Gastroesophageal sphincter (tissue), 4 donors: ENCODE results near the gene CCDC107. TPM values are rescaled to one million over a fixed set of nuclear protein-coding genes. Genes with fewer than 3 reads are reported as not detected.
A peak's percentile ranks its signal among the peaks of the same experiment; 100 is the strongest.

Experiments used
- ATAC-seq: fragments of 150-250 bp; one replicate; pipeline ENCODE4 v1.9.1; 2016; ENCODE audit warnings: mild to moderate bottlenecking, moderate library complexity
- H3K27ac ChIP-seq, 4 donors: fragments of 200-600 bp; sonication (generic) in 3 of 4; 1 replicate in 3 of 4; 2 replicates in 1 of 4; pipeline ENCODE4 v1.5.1; 2016 to 2019
- H3K27me3 ChIP-seq: fragments of 200-600 bp; sonication (generic); one replicate; pipeline ENCODE4 v1.5.1; 2019
- H3K36me3 ChIP-seq, 2 donors: fragments of 200-600 bp; sonication (generic); one replicate each; pipeline ENCODE4 v1.5.1; 2019; ENCODE audit warnings: control low read depth in 1 of 2
- H3K4me1 ChIP-seq, 3 donors: fragments of 200-600 bp; sonication (generic); 1 replicate in 2 of 3; 2 replicates in 1 of 3; pipeline ENCODE4 v1.5.1; 2016 to 2019; ENCODE audit warnings: control low read depth in 2 of 3
- H3K4me3 ChIP-seq, 2 donors: fragments of 200-600 bp; sonication (generic); one replicate each; pipeline ENCODE4 v1.5.1; 2019; ENCODE audit warnings: mild to moderate bottlenecking in 1 of 2, moderate library complexity in 1 of 2
- H3K9me3 ChIP-seq, 3 donors: fragments of 200-600 bp; sonication (generic); one replicate each; pipeline ENCODE4 v1.5.1; 2017 to 2019; ENCODE audit warnings: control low read depth in 2 of 3
- CTCF ChIP-seq, 4 experiments: fragments of 200-600 bp in 2 of 4; fragments of 450-650 bp in 2 of 4; sonication (generic) in 1 of 4; IDR thresholded peaks; one replicate each; pipeline ENCODE4 v1.5.1; 2017 to 2019; ENCODE audit warnings: antibody characterized with exemption in 4 of 4, mild to moderate bottlenecking in 2 of 4, moderate library complexity in 2 of 4
- EP300 ChIP-seq: sonication (generic); formaldehyde crosslinking; IDR thresholded peaks from one replicate; pipeline ENCODE4 v1.6.1; 2017; ENCODE audit warnings: antibody characterized with exemption, mild to moderate bottlenecking
- POLR2A ChIP-seq, 2 donors: fragments of 450-650 bp; IDR thresholded peaks; one replicate each; pipeline ENCODE4 v1.6.1; 2017; ENCODE audit warnings: antibody characterized with exemption in 2 of 2, mild to moderate bottlenecking in 2 of 2, moderate library complexity in 1 of 2
- POLR2AphosphoS5 ChIP-seq: sonication (generic); formaldehyde crosslinking; IDR thresholded peaks from one replicate; pipeline ENCODE4 v1.6.1; 2017; ENCODE audit warnings: antibody characterized with exemption
- WGBS, 2 donors: methylation state at CpG; one replicate each; pipeline ENCODE4 v1.1.5; 2018; ENCODE audit warnings: low coverage in 1 of 2; 5-methylcytosine and 5-hydroxymethylcytosine counted together
- total RNA-seq, 4 donors: library from RNA; depleted of rRNA; stranded (reverse); fragments of >200 nt; gene quantifications; one replicate each; pipeline ENCODE4 v1.1.0, GENCODE V29; 2016

The CCDC107 gene
- total RNA-seq, 4 donors from 2014 or later, result 61.9 to 94.2 (median 87.0) TPM

DNA sequence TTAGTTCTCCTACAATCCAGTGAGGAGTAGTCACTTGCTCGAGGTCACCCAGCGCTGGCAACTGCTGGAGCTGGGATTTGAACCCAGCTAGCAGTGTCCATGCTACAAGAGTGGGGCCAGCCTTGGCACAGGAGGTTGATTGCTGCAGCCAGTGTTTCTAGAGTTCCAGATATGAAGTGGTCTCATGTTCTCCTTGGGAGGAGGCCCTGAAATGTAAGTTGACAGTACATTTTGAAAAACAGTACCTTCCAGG, 802 bp downstream of the CCDC107 start:
- Histone ChIP-seq H3K27ac (peak overlapping the region; percentile 94 to 100 (median 100)), H3K4me1 (peaks cover 0 to 64% (median 8%) of the 10 kb centered on the region in 3 donors), H3K4me3 (peak overlapping the region; percentile 70 to 97), H3K36me3 (peaks cover 0 to 11% of the 10 kb centered on the region in 2 donors), H3K27me3 (no peaks in the 10 kb centered on the region), H3K9me3 (no peaks in the 10 kb centered on the region)
- TF ChIP-seq POLR2AphosphoS5 (no peak), POLR2A (IDR thresholded peaks at IDR 0.05) (no peak), CTCF (IDR thresholded peaks at IDR 0.05) (no peak), EP300 (no peak)
- ATAC-seq, result no peak
- WGBS, 2 donors, result 0 to 8% methylated on average over 2 of the region's 2 CpGs

DNA sequence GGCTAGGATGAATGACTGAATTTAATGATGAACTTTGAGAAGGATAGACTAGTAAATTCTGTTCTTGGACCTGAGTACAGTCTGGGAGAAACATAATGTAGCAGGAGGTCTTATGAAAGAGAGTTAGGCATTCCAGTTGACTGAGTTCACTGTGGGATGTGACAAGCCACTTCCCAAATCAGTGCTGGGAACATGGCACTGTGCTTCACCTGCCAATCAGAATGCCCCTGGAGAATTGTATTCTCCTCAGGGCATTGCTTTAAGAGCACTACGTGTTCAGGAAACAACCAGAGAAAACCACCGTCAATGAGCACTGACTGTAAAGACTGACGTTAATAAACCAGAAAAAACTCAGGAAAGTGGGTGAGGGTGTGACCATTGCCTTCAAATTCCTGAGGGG, 1.2 kb downstream of the CCDC107 start:
- Histone ChIP-seq H3K27ac (peak overlapping the region; percentile 94 to 100 (median 100)), H3K27me3 (no peaks in the 10 kb centered on the region), H3K9me3 (no peaks in the 10 kb centered on the region), H3K4me3 (peak overlapping the region; percentile 70 to 97), H3K36me3 (peaks cover 0 to 11% of the 10 kb centered on the region in 2 donors), H3K4me1 (peaks cover 0 to 69% (median 8%) of the 10 kb centered on the region in 3 donors)
- TF ChIP-seq POLR2AphosphoS5, result peak; percentile 93
- TF ChIP-seq EP300, result peak; percentile 64
- TF ChIP-seq POLR2A (IDR thresholded peaks at IDR 0.05), result peak; percentile 25 to 41
- no peak for TF ChIP-seq CTCF (IDR thresholded peaks at IDR 0.05)
- WGBS, 2 donors, result 14 to 35% methylated on average over 3 of the region's 3 CpGs
- ATAC-seq, result peak; percentile 14

DNA sequence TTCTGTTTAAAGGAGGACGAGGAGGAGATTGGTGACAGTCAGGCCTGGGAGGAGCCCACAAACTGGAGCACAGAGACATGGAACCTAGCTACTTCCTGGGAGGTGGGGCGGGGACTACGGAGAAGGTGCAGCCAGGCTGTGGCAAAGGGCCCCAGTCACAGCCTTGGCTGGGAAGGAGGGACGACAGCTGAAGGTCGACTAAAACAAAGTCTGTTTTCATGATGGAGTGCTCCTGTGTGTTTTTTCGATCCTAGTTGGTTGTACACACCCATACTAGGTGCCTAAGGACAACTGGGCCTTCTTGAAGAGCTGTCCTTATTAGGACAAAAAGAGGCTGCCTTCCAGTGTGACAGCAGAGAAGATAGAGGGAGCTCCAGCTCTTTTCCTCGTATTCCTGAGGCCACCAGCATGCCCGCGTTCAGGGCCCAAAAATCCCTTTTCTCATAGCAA, 2.9 kb downstream of the CCDC107 start:
- Histone ChIP-seq H3K36me3 (peaks cover 0 to 11% of the 10 kb centered on the region in 2 donors), H3K9me3 (no peaks in the 10 kb centered on the region), H3K27ac (peak overlapping the region; percentile 94 to 100 (median 100)), H3K27me3 (no peaks in the 10 kb centered on the region), H3K4me3 (peak overlapping the region in 1 of 2 donors; percentile 97), H3K4me1 (peaks cover 0 to 85% (median 17%) of the 10 kb centered on the region in 3 donors)
- ATAC-seq, result peak; percentile 3
- 2 to 37% methylated on average over 7 to 8 of the region's 9 CpGs for WGBS, 2 donors
- TF ChIP-seq CTCF (IDR thresholded peaks at IDR 0.05) (peak in 3 of 4 experiments; percentile 48 to 74 (median 62)), EP300 (no peak), POLR2AphosphoS5 (peak; percentile 74), POLR2A (IDR thresholded peaks at IDR 0.05) (peak; percentile 46 to 62)

GRCh38 chr9:35661756-35662350, 3.8 kb downstream of the CCDC107 start:
- 8 to 29% methylated on average over 1 of the region's 3 CpGs for WGBS, 2 donors
- peak overlapping the region; percentile 94 to 100 (median 100) for H3K27ac ChIP-seq
- H3K27me3 ChIP-seq, result no peaks in the 10 kb centered on the region
- peaks cover 0 to 11% of the 10 kb centered on the region in 2 donors for H3K36me3 ChIP-seq
- TF ChIP-seq CTCF (IDR thresholded peaks at IDR 0.05) (no peak), EP300 (no peak), POLR2A (IDR thresholded peaks at IDR 0.05) (no peak), POLR2AphosphoS5 (peak; percentile 29)
- peaks cover 0 to 84% (median 17%) of the 10 kb centered on the region in 3 donors for H3K4me1 ChIP-seq
- H3K4me3 ChIP-seq, result no peak overlapping the region
- H3K9me3 ChIP-seq, result no peaks in the 10 kb centered on the region
- no peak for ATAC-seq

DNA sequence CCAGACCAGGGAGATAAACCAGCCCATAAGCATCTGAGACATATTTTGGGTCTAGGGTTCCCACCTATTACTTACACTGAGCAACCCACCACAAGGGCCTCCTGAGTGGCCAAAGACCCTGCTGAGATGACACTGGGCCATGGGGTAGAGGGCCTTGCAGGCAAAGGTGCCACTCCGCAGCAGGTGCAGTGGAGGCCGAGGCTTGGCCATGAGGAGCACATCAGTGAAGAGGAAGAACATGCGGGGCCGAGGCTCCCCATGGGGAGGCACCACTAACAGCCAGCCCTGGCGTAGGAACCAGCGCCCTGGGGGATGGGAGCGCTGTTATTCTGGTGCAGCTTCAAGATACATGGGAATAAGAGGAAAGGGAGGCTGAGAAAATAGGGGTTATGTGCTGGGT, 4.3 kb downstream of the CCDC107 start:
- no peak for ATAC-seq
- H3K9me3 ChIP-seq, result no peaks in the 10 kb centered on the region
- peaks cover 0 to 78% (median 17%) of the 10 kb centered on the region in 3 donors for H3K4me1 ChIP-seq
- no peak overlapping the region for H3K4me3 ChIP-seq
- peaks cover 0 to 11% of the 10 kb centered on the region in 2 donors for H3K36me3 ChIP-seq
- no peaks in the 10 kb centered on the region for H3K27me3 ChIP-seq
- 84 to 91% methylated on average over 4 to 5 of the region's 7 CpGs for WGBS, 2 donors
- TF ChIP-seq POLR2AphosphoS5 (peak; percentile 21), EP300 (no peak), POLR2A (IDR thresholded peaks at IDR 0.05) (no peak), CTCF (IDR thresholded peaks at IDR 0.05) (no peak)
- peak overlapping the region; percentile 94 to 100 (median 100) for H3K27ac ChIP-seq
